Suprapubic skin (tissue), 4 donors: ENCODE measurements around the gene PPP1R9A.

Experiments
- CTCF ChIP-seq, 2 donors: fragments of 200-600 bp in 1 of 2; fragments of 450-650 bp in 1 of 2; sonication (generic) in 1 of 2; IDR thresholded peaks; one replicate each; pipeline ENCODE4 v1.5.1; 2016 to 2019; ENCODE audit warnings: antibody characterized with exemption in 2 of 2, mild to moderate bottlenecking in 1 of 2, moderate library complexity in 1 of 2
- EP300 ChIP-seq: sonication (generic); formaldehyde crosslinking; IDR thresholded peaks from one replicate; pipeline ENCODE4 v1.6.1; 2017; ENCODE audit warnings: antibody characterized with exemption
- POLR2A ChIP-seq, 2 donors: fragments of 450-650 bp; IDR thresholded peaks; one replicate each; pipeline ENCODE4 v1.6.1; 2017; ENCODE audit warnings: antibody characterized with exemption in 2 of 2, mild to moderate bottlenecking in 2 of 2, moderate library complexity in 2 of 2
- POLR2AphosphoS5 ChIP-seq, 3 donors: sonication (generic); formaldehyde crosslinking; IDR thresholded peaks; one replicate each; pipeline ENCODE4 v1.6.1; 2017; ENCODE audit warnings: antibody characterized with exemption in 3 of 3

GRCh38 chr7:95101422-95101821 lies 194.0 kb downstream of the PPP1R9A start:
- TF ChIP-seq POLR2A (IDR thresholded peaks at IDR 0.05), result no peak
- no peak for TF ChIP-seq CTCF (IDR thresholded peaks at IDR 0.05)
- TF ChIP-seq POLR2AphosphoS5 (IDR thresholded peaks at IDR 0.05), result no peak
- TF ChIP-seq EP300, result no peak
